ENCODE measurements around the gene ASPSCR1.

- TF ChIP-seq ATF3 (IDR thresholded peaks at IDR 0.05): no peak
- TF ChIP-seq EZH2phosphoT487 (IDR thresholded peaks at IDR 0.05; ENCODE audit: borderline replicate concordance): no peak
These were observed 14.4 kb downstream of the ASPSCR1 start for GRCh38 chr17:81991684-81992305.

All from HCT116 (cell line).